ENCODE measurements around the gene CGREF1. TPM values are rescaled to one million over a fixed set of nuclear protein-coding genes. Genes with fewer than 3 reads are reported as not detected.
"Not testable (repeated sequence)": the region's sequence is repeated elsewhere in the genome, so short reads cannot be mapped to it uniquely, and the experiment has no call there.

CGREF1 gene
- total RNA-seq, 1 donor from 2014 or later, result 11.0 TPM

DNA sequence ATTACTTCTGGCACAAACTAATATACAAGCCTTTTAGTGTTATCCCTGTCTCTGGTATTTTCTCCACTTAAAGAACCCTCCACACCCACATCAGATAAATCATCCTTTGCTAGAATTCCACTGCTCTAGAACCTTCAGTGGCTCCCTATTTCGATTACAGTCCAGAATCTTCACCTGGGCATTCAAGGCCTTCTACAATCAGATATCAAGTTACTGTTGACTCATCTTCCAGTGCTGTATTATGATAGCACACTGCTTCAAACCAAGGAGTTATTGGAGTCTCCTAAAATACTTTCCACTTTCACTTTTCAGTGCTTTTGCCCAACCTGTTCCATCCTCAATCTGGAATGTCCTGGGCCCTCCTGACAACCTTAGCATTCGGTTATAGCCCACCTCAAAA is 3.4 kb downstream of the CGREF1 start:
- DNase-seq (ENCODE audit: low spot score), result no peak

- DNase-seq (ENCODE audit: low spot score), result not testable (repeated sequence)
Observed at GRCh38 chr2:27111392-27112078, 7.4 kb downstream of the CGREF1 start.

GRCh38 chr2:27110603-27111352 is 8.2 kb downstream of the CGREF1 start:
- not testable (repeated sequence) for DNase-seq (ENCODE audit: low spot score)

DNA sequence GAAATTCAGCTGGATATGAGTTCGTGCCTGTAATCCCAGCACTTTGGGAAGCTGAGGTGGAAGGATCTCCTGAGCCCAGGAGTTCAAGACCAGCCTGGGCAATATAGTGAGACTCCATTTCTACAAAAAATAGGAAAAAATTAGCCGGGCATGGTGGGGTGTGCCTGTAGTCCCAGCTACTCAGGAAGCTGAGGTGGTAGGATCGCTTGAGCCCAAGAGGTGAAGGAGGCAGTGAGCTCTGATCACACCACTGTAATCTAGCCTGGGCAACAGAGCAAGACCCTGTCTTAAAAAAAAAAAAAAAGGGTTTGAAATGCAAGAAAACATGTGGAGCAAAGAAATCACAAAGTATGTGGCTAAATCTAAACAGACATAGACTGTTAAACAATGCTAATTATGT is 9.8 kb downstream of the CGREF1 start:
- DNase-seq (ENCODE audit: low spot score), result no peak

- no peak for DNase-seq (ENCODE audit: low spot score)
Observed at GRCh38 chr2:27108221-27108620, 10.7 kb downstream of the CGREF1 start.

DNA sequence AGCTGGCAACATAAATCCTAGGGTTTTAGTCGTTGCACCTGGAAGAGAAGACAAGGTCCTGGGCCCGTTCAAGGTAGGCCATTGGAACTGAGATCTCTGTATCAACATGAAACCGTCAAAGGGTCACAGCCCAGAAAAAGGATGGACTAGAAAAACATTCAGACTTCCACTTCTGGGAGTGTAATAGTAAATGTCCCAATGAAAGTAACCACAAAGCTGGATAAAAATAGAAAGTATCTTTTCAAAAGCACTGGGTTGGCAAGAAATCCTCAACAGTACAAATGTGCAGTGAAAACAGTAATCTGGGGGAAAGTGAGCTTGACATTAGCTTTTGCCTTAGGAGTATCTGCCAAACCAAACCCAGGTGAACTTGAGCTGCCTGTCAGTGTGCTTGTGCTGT is 12.9 kb downstream of the CGREF1 start:
- DNase-seq (ENCODE audit: low spot score), result no peak

DNA sequence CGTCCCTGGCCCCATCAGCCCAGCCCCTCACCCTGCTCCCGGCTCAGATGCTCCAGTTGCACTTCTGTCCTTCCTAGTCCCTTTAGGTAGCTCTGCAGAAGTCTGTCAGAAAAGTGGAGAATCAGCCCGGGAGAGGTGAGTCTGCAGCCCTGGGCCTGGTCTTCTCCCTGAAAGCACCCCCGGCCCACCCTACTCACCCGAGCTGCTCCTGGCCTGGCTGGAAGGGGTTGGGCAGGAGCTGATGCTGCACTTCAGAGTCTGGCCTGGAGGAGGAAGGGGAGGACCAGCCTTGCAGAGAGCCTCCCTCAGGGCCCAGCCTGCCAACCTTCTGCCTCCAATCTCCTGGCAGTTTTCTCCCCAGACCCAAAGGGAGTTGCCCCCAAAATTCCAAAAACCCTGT is 16.6 kb downstream of the CGREF1 start:
- no peak for DNase-seq (ENCODE audit: low spot score)

DNA sequence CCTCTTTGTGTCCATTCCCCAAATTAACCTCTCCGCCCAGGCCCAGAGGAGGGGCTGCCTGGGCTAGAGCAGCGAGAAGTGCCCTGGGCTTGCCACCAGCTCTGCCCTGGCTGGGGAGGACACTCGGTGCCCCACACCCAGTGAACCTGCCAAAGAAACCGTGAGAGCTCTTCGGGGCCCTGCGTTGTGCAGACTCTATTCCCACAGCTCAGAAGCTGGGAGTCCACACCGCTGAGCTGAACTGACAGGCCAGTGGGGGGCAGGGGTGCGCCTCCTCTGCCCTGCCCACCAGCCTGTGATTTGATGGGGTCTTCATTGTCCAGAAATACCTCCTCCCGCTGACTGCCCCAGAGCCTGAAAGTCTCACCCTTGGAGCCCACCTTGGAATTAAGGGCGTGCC is 18.9 kb downstream of the CGREF1 start:
- no peak for DNase-seq (ENCODE audit: low spot score)

DNA sequence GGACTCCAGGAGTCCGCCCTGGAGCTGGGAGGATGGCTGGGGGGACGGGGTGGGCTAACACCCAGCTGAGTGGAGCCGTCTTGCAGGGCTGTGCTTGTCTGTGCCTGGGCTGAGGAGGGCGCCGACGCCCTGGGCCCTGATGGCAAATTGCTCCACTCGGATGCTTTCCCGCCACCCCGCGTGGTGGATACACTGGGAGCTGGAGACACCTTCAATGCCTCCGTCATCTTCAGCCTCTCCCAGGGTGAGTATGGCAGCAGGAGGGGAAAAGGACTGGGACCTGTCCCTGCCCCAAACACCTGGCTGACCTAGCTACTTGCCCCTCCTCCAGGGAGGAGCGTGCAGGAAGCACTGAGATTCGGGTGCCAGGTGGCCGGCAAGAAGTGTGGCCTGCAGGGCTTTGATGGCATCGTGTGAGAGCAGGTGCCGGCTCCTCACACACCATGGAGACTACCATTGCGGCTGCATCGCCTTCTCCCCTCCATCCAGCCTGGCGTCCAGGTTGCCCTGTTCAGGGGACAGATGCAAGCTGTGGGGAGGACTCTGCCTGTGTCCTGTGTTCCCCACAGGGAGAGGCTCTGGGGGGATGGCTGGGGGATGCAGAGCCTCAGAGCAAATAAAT is 19.5 kb downstream of the CGREF1 start:
- no peak for DNase-seq (ENCODE audit: low spot score)

DNA sequence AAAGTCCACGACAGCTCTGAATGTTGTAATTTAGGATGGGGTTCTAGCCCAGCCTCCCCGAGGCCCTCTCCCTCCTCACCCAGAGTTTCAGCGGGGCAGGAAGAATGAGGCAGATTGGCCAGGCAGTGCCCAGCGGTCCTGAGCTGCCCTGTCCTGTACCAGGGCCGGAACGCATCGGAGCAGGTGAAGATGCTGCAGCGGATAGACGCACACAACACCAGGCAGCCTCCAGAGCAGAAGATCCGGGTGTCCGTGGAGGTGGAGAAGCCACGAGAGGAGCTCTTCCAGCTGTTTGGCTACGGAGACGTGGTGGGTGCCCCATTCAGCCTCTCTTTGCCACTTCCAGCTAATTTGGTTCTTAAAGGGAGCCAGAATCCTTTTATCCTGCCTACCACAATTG is 21.6 kb downstream of the CGREF1 start:
- no peak for DNase-seq (ENCODE audit: low spot score)

DNA sequence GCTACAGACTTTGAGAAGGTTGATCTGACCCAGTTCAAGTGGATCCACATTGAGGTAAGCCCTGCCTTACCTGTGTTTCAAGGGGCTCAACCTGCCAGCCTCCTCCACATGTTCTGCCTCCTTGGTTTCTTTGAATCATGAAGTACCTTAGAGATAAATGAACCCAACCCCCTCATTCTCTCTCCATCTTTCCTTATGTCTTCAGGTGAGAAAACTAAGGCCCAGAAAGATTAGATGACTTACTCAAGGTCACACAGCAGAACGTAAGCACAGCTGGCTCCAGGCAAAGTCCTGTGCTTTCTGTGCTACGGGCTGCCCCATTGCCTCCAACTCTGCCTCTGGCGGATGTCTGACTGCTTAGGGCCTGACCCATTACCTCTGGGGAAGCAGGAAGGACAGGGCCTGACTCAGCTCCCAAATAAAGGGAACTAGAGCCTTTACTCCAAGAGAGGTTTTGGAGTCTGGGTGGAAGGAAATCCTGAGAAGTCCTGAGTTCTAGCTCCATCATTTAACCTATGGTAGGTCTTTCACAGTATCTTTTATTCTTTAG is 22.1 kb downstream of the CGREF1 start:
- no peak for DNase-seq (ENCODE audit: low spot score)

GRCh38 chr2:27095745-27096651 is 22.9 kb downstream of the CGREF1 start:
- DNase-seq (ENCODE audit: low spot score), result no peak

GRCh38 chr2:27095427-27095744 is 23.5 kb downstream of the CGREF1 start:
- no peak for DNase-seq (ENCODE audit: low spot score)

- DNase-seq (ENCODE audit: low spot score), result no peak
Observed at GRCh38 chr2:27094353-27094984, 24.5 kb downstream of the CGREF1 start.

DNA sequence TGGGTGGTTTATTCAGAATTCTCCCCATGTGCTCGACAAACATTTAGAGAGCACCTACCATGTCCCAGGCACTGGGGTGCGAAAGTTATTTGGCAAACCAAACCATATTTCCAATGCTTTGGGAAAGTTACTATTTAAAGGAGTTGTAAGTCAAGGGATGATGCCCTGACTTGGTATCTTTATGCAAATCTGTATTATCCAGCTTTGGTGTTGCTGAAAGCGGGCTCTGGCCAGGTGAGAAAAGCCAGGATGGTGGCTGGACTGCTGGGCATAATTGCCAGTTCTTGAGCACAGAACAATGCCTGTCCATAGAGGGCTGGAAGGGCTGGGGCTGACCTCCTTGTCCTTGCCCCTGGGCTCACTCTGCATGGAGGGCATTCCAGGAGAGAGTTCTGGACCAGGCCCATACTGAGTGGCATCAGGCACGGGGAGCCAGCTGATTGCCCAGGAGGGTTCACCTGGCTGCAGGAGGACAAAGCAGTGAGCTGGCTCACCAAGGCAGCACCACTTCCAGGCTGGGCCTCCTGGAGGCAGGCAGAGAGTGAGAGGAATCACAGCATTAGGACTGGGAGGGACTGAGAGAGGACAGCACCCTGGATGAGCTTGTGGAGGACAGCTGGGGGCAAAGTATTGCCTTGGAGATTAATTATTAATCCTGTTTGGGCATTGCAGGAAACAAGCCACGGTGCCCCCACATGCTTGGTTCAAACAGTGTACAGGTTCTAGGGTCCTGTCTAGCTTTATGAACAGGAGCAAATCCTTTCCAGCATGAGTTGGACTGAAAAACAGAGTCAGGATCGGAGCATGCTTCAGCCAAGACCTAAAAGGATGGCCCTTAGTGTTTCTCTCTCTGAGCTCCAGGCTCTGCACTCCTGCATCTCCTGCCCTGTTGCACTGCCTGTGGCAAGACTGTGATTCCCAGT is 25.2 kb downstream of the CGREF1 start:
- DNase-seq (ENCODE audit: low spot score), result no peak

GRCh38 chr2:27092696-27093429 is 26.1 kb downstream of the CGREF1 start:
- DNase-seq (ENCODE audit: low spot score), result no peak

GRCh38 chr2:27091746-27092695 is 26.9 kb downstream of the CGREF1 start:
- DNase-seq (ENCODE audit: low spot score), result no peak
